H1 (cell line): ENCODE data around the gene RBP5. TPM values are rescaled to one million over a fixed set of nuclear protein-coding genes. Genes with fewer than 3 reads are reported as not detected.

Experiments
- CTCF ChIA-PET: fragments of 300-600 bp; sonication (Branson Sonifier 250); formaldehyde crosslinking; loops from one replicate; lab custom pipeline; 2021; ENCODE audit not compliant: partially characterized antibody; lab: Charles Lee
- POLR2A ChIA-PET: fragments of 300-600 bp; sonication (Branson Sonifier 250); formaldehyde crosslinking; loops from one replicate; lab custom pipeline; 2021; ENCODE audit warnings: inconsistent platforms; ENCODE audit not compliant: partially characterized antibody; lab: Charles Lee
- DNase-seq, 2 experiments: peaks; one replicate each; pipeline versions ENCODE4 v3.0.0 to v3.0.0-alpha.2; 2010 to 2022; ENCODE audit warnings: low spot score in 2 of 2, low read depth in 1 of 2, mixed read lengths in 1 of 2
- FAIRE-seq: peaks from 2 replicates; lab custom pipeline; 2011; peaks lifted over from hg19 to GRCh38; lab: Jason Lieb, UNC
- H2AFZ ChIP-seq: 2 replicates; pipeline ENCODE4 v1.8.1; 2012; ENCODE audit warnings: low read length, inconsistent platforms
- H2AK5ac ChIP-seq: 2 replicates; pipeline ENCODE4 v1.6.1; 2013; ENCODE audit warnings: low read depth, low read length
- H2BK120ac ChIP-seq: replicated peaks from 2 replicates; pipeline ENCODE3; 2013; ENCODE audit warnings: low read depth, low read length, inconsistent platforms
- H2BK12ac ChIP-seq: 2 replicates; pipeline ENCODE4 v1.6.1; 2013; ENCODE audit warnings: low read depth, low read length
- H2BK15ac ChIP-seq: 2 replicates; pipeline ENCODE4 v1.6.1; 2013; ENCODE audit warnings: low read length
- H2BK20ac ChIP-seq: 2 replicates; pipeline ENCODE4 v1.6.1; 2013; ENCODE audit warnings: low read length
- H2BK5ac ChIP-seq: 2 replicates; pipeline ENCODE4 v1.6.1; 2013; ENCODE audit warnings: low read depth, low read length
- H3K14ac ChIP-seq: 2 replicates; pipeline ENCODE4 v1.6.1; 2013; ENCODE audit warnings: inconsistent platforms; ENCODE audit not compliant: insufficient read length
- H3K18ac ChIP-seq: 2 replicates; pipeline ENCODE4 v1.6.1; 2013; ENCODE audit warnings: low read length; ENCODE audit errors: extremely low read depth
- H3K23ac ChIP-seq: 2 replicates; pipeline ENCODE4 v1.6.1; 2013; ENCODE audit warnings: inconsistent platforms; ENCODE audit not compliant: insufficient read length
- H3K23me2 ChIP-seq: 2 replicates; pipeline ENCODE4 v1.6.1; 2013; ENCODE audit warnings: low read depth, low read length
- H3K27ac ChIP-seq: 2 replicates; pipeline ENCODE4 v1.6.1; 2011; ENCODE audit warnings: low read depth, low read length, inconsistent platforms
- H3K27me3 ChIP-seq, 4 experiments: replicated peaks in 1 of 4; 1 replicate in 1 of 4; 2 replicates in 3 of 4; pipeline versions ENCODE4 v1.6.1 to v1.8.1; 2011 to 2013; ENCODE audit warnings: low read length in 3 of 4, mild to moderate bottlenecking in 3 of 4, inconsistent platforms in 2 of 4, mixed read lengths in 2 of 4, moderate library complexity in 1 of 4; ENCODE audit not compliant: control insufficient read depth in 3 of 4, insufficient read depth in 3 of 4; ENCODE audit errors: extremely low read depth in 1 of 4
- H3K36me3 ChIP-seq, 4 experiments: 2 replicates each; pipeline versions ENCODE4 v1.6.1 to v1.8.1; 2011 to 2013; ENCODE audit warnings: mild to moderate bottlenecking in 4 of 4, low read length in 3 of 4, moderate library complexity in 2 of 4, control low read depth in 1 of 4, inconsistent platforms in 1 of 4; ENCODE audit not compliant: insufficient read depth in 4 of 4, control insufficient read depth in 2 of 4
- H3K4ac ChIP-seq: replicated peaks from 2 replicates; pipeline ENCODE3; 2013; ENCODE audit warnings: low read length, low read depth, mixed read lengths, inconsistent platforms; ENCODE audit not compliant: insufficient read length
- H3K4me1 ChIP-seq, 4 experiments: replicated peaks in 1 of 4; 1 replicate in 1 of 4; 2 replicates in 3 of 4; pipeline versions ENCODE4 v1.6.1 to v1.8.1; 2011 to 2013; ENCODE audit warnings: low read length in 3 of 4, inconsistent platforms in 2 of 4, mixed read lengths in 1 of 4; ENCODE audit not compliant: insufficient read depth in 4 of 4, control insufficient read depth in 3 of 4
- H3K4me2 ChIP-seq, 2 experiments: 2 replicates each; pipeline versions ENCODE4 v1.6.1 to v1.8.1; 2011 to 2013; ENCODE audit warnings: low read depth in 2 of 2, low read length in 2 of 2, control low read depth in 1 of 2, inconsistent platforms in 1 of 2, mild to moderate bottlenecking in 1 of 2; ENCODE audit not compliant: insufficient read depth in 1 of 2
- H3K4me3 ChIP-seq, 4 experiments: fragments of 200-600, 300-600 bp in 1 of 4; sonication (generic), shearing (Covaris generic), sonication (Bioruptor Twin) in 1 of 4; 2 replicates each; pipeline versions ENCODE4 v1.5.1 to v1.8.1; 2011 to 2016; ENCODE audit warnings: low read length in 4 of 4, low read depth in 3 of 4, control low read depth in 2 of 4, inconsistent platforms in 2 of 4, mild to moderate bottlenecking in 2 of 4, mixed read lengths in 1 of 4, moderate library complexity in 1 of 4; ENCODE audit not compliant: insufficient read depth in 2 of 4; ENCODE audit errors: extremely low read depth in 1 of 4
- H3K56ac ChIP-seq: replicated peaks from 2 replicates; pipeline ENCODE3; 2013; ENCODE audit warnings: low read depth, mild to moderate bottlenecking, mixed read lengths, low read length, inconsistent platforms; ENCODE audit not compliant: insufficient read length
- H3K79me1 ChIP-seq: 2 replicates; pipeline ENCODE4 v1.6.1; 2013; ENCODE audit warnings: low read depth, low read length, control low read depth
- H3K79me2 ChIP-seq, 2 experiments: 2 replicates each; pipeline versions ENCODE4 v1.6.1 to v1.8.1; 2012 to 2013; ENCODE audit warnings: low read length in 2 of 2, mild to moderate bottlenecking in 2 of 2, inconsistent platforms in 1 of 2; ENCODE audit not compliant: insufficient read depth in 2 of 2, control insufficient read depth in 1 of 2
- H3K9ac ChIP-seq, 4 experiments: replicated peaks in 1 of 4; 1 replicate in 1 of 4; 2 replicates in 3 of 4; pipeline versions ENCODE4 v1.6.1 to v1.8.1; 2011 to 2013; ENCODE audit warnings: low read depth in 3 of 4, low read length in 3 of 4, control low read depth in 2 of 4, mild to moderate bottlenecking in 2 of 4, moderate library complexity in 2 of 4, inconsistent platforms in 1 of 4; ENCODE audit errors: extremely low read depth in 1 of 4
- H3K9me3 ChIP-seq, 2 experiments: 2 replicates each; pipeline versions ENCODE4 v1.6.1 to v1.8.1; 2012 to 2013; ENCODE audit warnings: mild to moderate bottlenecking in 2 of 2, moderate library complexity in 2 of 2, control low read depth in 1 of 2, inconsistent platforms in 1 of 2, low read depth in 1 of 2, low read length in 1 of 2, mixed read lengths in 1 of 2; ENCODE audit not compliant: insufficient read depth in 2 of 2
- H4K20me1 ChIP-seq, 2 experiments: replicated peaks in 1 of 2; 2 replicates each; pipeline versions ENCODE3 to v1.8.1; 2011 to 2013; ENCODE audit warnings: inconsistent platforms in 2 of 2, low read length in 2 of 2, mild to moderate bottlenecking in 1 of 2; ENCODE audit not compliant: insufficient read depth in 2 of 2, control insufficient read depth in 1 of 2
- H4K5ac ChIP-seq: 2 replicates; pipeline ENCODE4 v1.6.1; 2013; ENCODE audit warnings: low read length, low read depth, mixed read lengths, inconsistent platforms; ENCODE audit not compliant: insufficient read length
- H4K8ac ChIP-seq: 2 replicates; pipeline ENCODE4 v1.8.0; 2013; ENCODE audit warnings: mild to moderate bottlenecking, moderate library complexity, low read length, inconsistent platforms; ENCODE audit not compliant: insufficient read depth; ENCODE audit errors: extremely low read depth
- H4K91ac ChIP-seq: replicated peaks from 2 replicates; pipeline ENCODE3; 2013; ENCODE audit warnings: low read length, mixed read lengths, inconsistent platforms; ENCODE audit not compliant: insufficient read length
- BACH1 ChIP-seq: IDR thresholded peaks from 2 replicates; pipeline ENCODE4 v1.6.1; 2012; ENCODE audit warnings: low read length, improper control_type of control experiment
- EP300 ChIP-seq, 2 experiments: IDR thresholded peaks; 1 replicate in 1 of 2; 2 replicates in 1 of 2; pipeline ENCODE4 v1.6.1; 2011 to 2012; ENCODE audit warnings: low read depth in 2 of 2, low read length in 2 of 2, mild to moderate bottlenecking in 2 of 2, borderline replicate concordance in 1 of 2, inconsistent platforms in 1 of 2, moderate library complexity in 1 of 2
- FOSL1 ChIP-seq: IDR thresholded peaks from 2 replicates; pipeline ENCODE4 v1.6.1; 2011; ENCODE audit warnings: mild to moderate bottlenecking, low read depth, low read length, moderate library complexity; ENCODE audit not compliant: insufficient read depth
- JUND ChIP-seq: IDR thresholded peaks from 2 replicates; pipeline ENCODE4 v1.6.1; 2011; ENCODE audit warnings: mild to moderate bottlenecking, improper control_type of control experiment, low read length
- KDM1A ChIP-seq: fragments of 200-600, 300-600 bp; sonication (generic); IDR thresholded peaks from 2 replicates; pipeline ENCODE4 v1.7.1; 2016; ENCODE audit warnings: mild to moderate bottlenecking, low read length, borderline replicate concordance
- KDM5A ChIP-seq: fragments of 200-600 bp; IDR thresholded peaks from 2 replicates; pipeline ENCODE4 v1.7.1; 2012; ENCODE audit warnings: mild to moderate bottlenecking, low read length, inconsistent platforms, mixed read lengths
- MAFK ChIP-seq: IDR thresholded peaks from 2 replicates; pipeline ENCODE4 v1.6.1; 2012; ENCODE audit warnings: low read depth, mild to moderate bottlenecking, improper control_type of control experiment, low read length
- NANOG ChIP-seq: IDR thresholded peaks from 2 replicates; pipeline ENCODE4 v1.6.1; 2011; ENCODE audit warnings: low read length, low read depth, mild to moderate bottlenecking, inconsistent platforms; ENCODE audit not compliant: insufficient read depth, poor library complexity, severe bottlenecking
- PHF8 ChIP-seq: fragments of 200-600 bp; sonication (generic); conservative IDR thresholded peaks from 2 replicates; pipeline ENCODE4 v1.7.1; 2012; ENCODE audit warnings: low read depth, mild to moderate bottlenecking, inconsistent platforms, low read length, moderate library complexity
- POLR2A ChIP-seq, 2 experiments: IDR thresholded peaks; 1 replicate in 1 of 2; 2 replicates in 1 of 2; pipeline ENCODE4 v1.6.1; 2011; ENCODE audit warnings: low read depth in 2 of 2, low read length in 2 of 2, mild to moderate bottlenecking in 2 of 2; ENCODE audit errors: control extremely low read depth in 1 of 2
- POLR2AphosphoS5 ChIP-seq: IDR thresholded peaks from 2 replicates; pipeline ENCODE4 v1.6.1; 2011; ENCODE audit warnings: low read depth, low read length
- SIN3A ChIP-seq, 2 experiments: IDR thresholded peaks in 1 of 2; conservative IDR thresholded peaks in 1 of 2; 2 replicates each; pipeline ENCODE4 v1.6.1; 2011 to 2012; ENCODE audit warnings: low read length in 2 of 2, improper control_type of control experiment in 1 of 2, low read depth in 1 of 2, mild to moderate bottlenecking in 1 of 2
- SP4 ChIP-seq: IDR thresholded peaks from 2 replicates; pipeline ENCODE4 v1.6.1; 2012; ENCODE audit warnings: low read length, inconsistent platforms
- TAF1 ChIP-seq: IDR thresholded peaks from 2 replicates; pipeline ENCODE4 v1.6.1; 2011; ENCODE audit warnings: mild to moderate bottlenecking, low read depth, low read length
- WGBS, 2 experiments: shearing (Covaris generic) in 1 of 2; methylation state at CpG; one replicate each; pipeline versions ENCODE4 v1.1.6 to v1.1.7; 2013 to 2015; ENCODE audit warnings: low lambda C conversion rate in 2 of 2, mixed read lengths in 2 of 2, inconsistent platforms in 1 of 2, low coverage in 1 of 2, missing lambda C conversion rate in 1 of 2; ENCODE audit not compliant: insufficient replicate concordance in 2 of 2, insufficient coverage in 1 of 2, insufficient read length in 1 of 2; ENCODE audit errors: extremely low coverage in 1 of 2, missing lambda C conversion rate in 1 of 2; 5-methylcytosine and 5-hydroxymethylcytosine counted together
- polyA plus RNA-seq, 7 experiments: library from polyadenylated mRNA; depleted of rRNA in 3 of 7; stranded (reverse) in 5 of 7; unstranded in 2 of 7; fragments of >200 nt in 5 of 7; fragments of 200-250 nt in 2 of 7; gene quantifications; 1 replicate in 5 of 7; 2 replicates in 1 of 7; 4 replicates in 1 of 7; pipeline versions ENCODE4 v1.2.1 to v1.2.3, GENCODE V29; 2011 to 2013; ENCODE audit warnings: missing spikeins in 2 of 7, mixed read lengths in 2 of 7
- total RNA-seq: library from RNA; stranded (reverse); fragmentation: NEBNext Ultra II Directional; extraction: Animal tissue kit (Norgen Biotek cat#: 25700); gene quantifications from 2 replicates; pipeline ENCODE4 v1.2.1, GENCODE V29; 2021
- TF ChIP-seq, protein P1 (sequence below): IDR thresholded peaks from 2 replicates; pipeline ENCODE4 v1.6.1; 2012; ENCODE audit warnings: inconsistent platforms

The RBP5 gene
- total and polyA plus RNA-seq, 2 of the 8 experiments (the other 6 are each of a cell fraction or from before 2014, with no cell fraction given), result 1.2 to 1.9 TPM

DNA sequence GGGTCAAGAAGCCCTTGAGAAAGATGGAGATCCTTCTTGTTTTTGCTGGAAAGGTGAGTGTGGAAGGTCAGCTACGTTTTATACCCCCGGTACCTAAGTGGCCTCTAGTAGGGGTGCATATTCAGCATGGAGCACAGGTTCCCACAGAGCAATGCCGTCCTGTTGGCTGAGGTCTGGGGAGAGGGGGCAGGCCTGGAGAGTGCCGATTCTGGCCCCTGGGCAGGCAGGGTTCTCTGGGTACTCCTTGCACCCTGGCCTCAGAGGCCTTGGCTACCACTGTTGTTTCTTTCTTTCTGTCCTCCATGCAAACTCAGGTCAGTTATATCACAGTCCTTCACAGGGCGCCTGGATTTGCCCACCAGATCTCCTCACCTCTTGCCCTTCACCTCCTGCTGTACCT lies 8.5 kb downstream of the RBP5 start:
- Histone ChIP-seq H2BK5ac (no peak overlapping the region), H4K5ac (no peak overlapping the region), H2BK15ac (no peak overlapping the region), H3K27me3 (no peaks in the 10 kb centered on the region), H3K36me3 (no peaks in the 10 kb centered on the region), H3K27ac (no peak overlapping the region), H2BK120ac (no peak overlapping the region), H3K4me3 (no peak overlapping the region), H3K4ac (no peak overlapping the region), H3K23me2 (no peaks in the 10 kb centered on the region), H3K4me1 (no peaks in the 10 kb centered on the region), H3K79me2 (no peaks in the 10 kb centered on the region), H3K14ac (no peak overlapping the region), H2BK12ac (no peak overlapping the region), H3K9me3 (no peaks in the 10 kb centered on the region), H3K79me1 (no peaks in the 10 kb centered on the region), H3K4me2 (no peak overlapping the region), H4K91ac (no peak overlapping the region), H3K18ac (no peak overlapping the region), H3K23ac (no peak overlapping the region), H3K56ac (no peak overlapping the region), H2AFZ (no peak overlapping the region), H2BK20ac (no peak overlapping the region), H3K9ac (no peak overlapping the region), H2AK5ac (no peak overlapping the region), H4K20me1 (no peaks in the 10 kb centered on the region), H4K8ac (no peak overlapping the region; the same call in 1 of the 2 replicates)
- DNase-seq (no peak), FAIRE-seq (no peak)
- WGBS, 2 experiments, result 81% methylated on average over 5 of the region's 5 CpGs; no CpG with 5 or more reads in 1 of the 2 experiments
- ChIA-PET POLR2A (interaction anchor here (0.8 to 3.5 kb wide), 3 partner anchors 10 to 188 kb away, joined by 3 to 21 read pairs (median 4); partner anchors contain the start of genes CLSTN3 and RBP5), CTCF (interaction anchor here (2.5 to 9.5 kb wide), 3 partner anchors 9 to 23 kb away, joined by 8 to 67 read pairs (median 21); partner anchors contain the start of gene C1RL)
- no peak for TF ChIP-seq FOSL1
- TF ChIP-seq EP300 (IDR thresholded peaks at IDR 0.05; ENCODE audit: borderline replicate concordance in 1 of 2, low read depth in 2 of 2, low read length in 2 of 2), result no peak
- no peak for TF ChIP-seq SP4
- TF ChIP-seq PHF8, result no peak
- TF ChIP-seq KDM5A, result no peak
- no peak for TF ChIP-seq JUND
- TF ChIP-seq MAFK, result no peak
- no peak for TF ChIP-seq KDM1A
- TF ChIP-seq, protein P1, sequence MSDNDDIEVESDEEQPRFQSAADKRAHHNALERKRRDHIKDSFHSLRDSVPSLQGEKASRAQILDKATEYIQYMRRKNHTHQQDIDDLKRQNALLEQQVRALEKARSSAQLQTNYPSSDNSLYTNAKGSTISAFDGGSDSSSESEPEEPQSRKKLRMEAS, result no peak
- no peak for TF ChIP-seq POLR2A (IDR thresholded peaks at IDR 0.05; ENCODE audit: control extremely low read depth in 1 of 2, low read depth in 2 of 2, low read length in 2 of 2)
- TF ChIP-seq NANOG, result no peak
- no peak for TF ChIP-seq BACH1
- no peak for TF ChIP-seq POLR2AphosphoS5
- no peak for TF ChIP-seq TAF1
- no peak for TF ChIP-seq SIN3A (conservative IDR thresholded peaks at IDR 0.05 in 1 of 2, IDR thresholded peaks at IDR 0.05 in 1 of 2; ENCODE audit: low read depth in 1 of 2, low read length in 2 of 2)
